NCI-H1694 (cell line): ENCODE measurements around the gene CEACAM7.

ENCODE experiments used
- DNase-seq: peaks from one replicate; lab custom pipeline; 2025; lab: John Stamatoyannopoulos, UW

CEACAM7 gene

GRCh38 chr19:41700381-41701195 lies 12.5 kb upstream of the CEACAM7 start:
- no peak for DNase-seq

GRCh38 chr19:41699968-41700323 lies 11.9 kb upstream of the CEACAM7 start:
- no peak for DNase-seq

GRCh38 chr19:41699231-41699967 lies 11.3 kb upstream of the CEACAM7 start:
- DNase-seq, result no peak

GRCh38 chr19:41698746-41699230 lies 10.7 kb upstream of the CEACAM7 start:
- DNase-seq, result no peak

GRCh38 chr19:41697198-41697855 lies 9.3 kb upstream of the CEACAM7 start:
- no peak for DNase-seq

GRCh38 chr19:41696402-41697197 lies 8.5 kb upstream of the CEACAM7 start:
- DNase-seq, result no peak

- DNase-seq, result no peak
Observed at GRCh38 chr19:41695745-41696144, 7.7 kb upstream of the CEACAM7 start.

GRCh38 chr19:41694831-41695635 lies 7.0 kb upstream of the CEACAM7 start:
- no peak for DNase-seq

GRCh38 chr19:41694196-41694595 lies 6.1 kb upstream of the CEACAM7 start:
- no peak for DNase-seq

- no peak for DNase-seq
Observed at GRCh38 chr19:41691268-41691970, 3.3 kb upstream of the CEACAM7 start.

- DNase-seq, result no peak
Observed at GRCh38 chr19:41690801-41691065, 2.7 kb upstream of the CEACAM7 start.

GRCh38 chr19:41689993-41690800 lies 2.1 kb upstream of the CEACAM7 start:
- DNase-seq, result no peak

- DNase-seq, result no peak
Observed at GRCh38 chr19:41688687-41689086, 617 bp upstream of the CEACAM7 start.

- DNase-seq, result no peak
Observed at GRCh38 chr19:41687419-41687818, 651 bp downstream of the CEACAM7 start.

- no peak for DNase-seq
Observed at GRCh38 chr19:41682437-41682836, 5.6 kb downstream of the CEACAM7 start.

- DNase-seq, result no peak
Observed at GRCh38 chr19:41671486-41671885, 16.6 kb downstream of the CEACAM7 start.

- no peak for DNase-seq
Observed at GRCh38 chr19:41670755-41671154, 17.3 kb downstream of the CEACAM7 start.

GRCh38 chr19:41668315-41668714 lies 19.8 kb downstream of the CEACAM7 start:
- DNase-seq, result no peak

- DNase-seq, result no peak
Observed at GRCh38 chr19:41666075-41666474, 22.0 kb downstream of the CEACAM7 start.

GRCh38 chr19:41657157-41657556 lies 30.9 kb downstream of the CEACAM7 start:
- DNase-seq, result no peak
